GM12865 (cell line): ENCODE results near the gene RANBP3.

Source experiments
- DNase-seq: peaks from one replicate; pipeline ENCODE4 v3.0.0; 2010; ENCODE audit warnings: low read depth
- H3K4me3 ChIP-seq: 2 replicates; pipeline ENCODE4 v1.5.1; 2011; ENCODE audit warnings: mild to moderate bottlenecking, low read depth, low read length, control low read depth
- TF ChIP-seq, protein P1 (sequence below): IDR thresholded peaks from 2 replicates; pipeline ENCODE4 v1.5.1; 2011; ENCODE audit warnings: low read length, control low read depth, low read depth, inconsistent platforms; ENCODE audit not compliant: insufficient read depth; ENCODE audit errors: missing control alignments

Gene RANBP3

GRCh38 chr19:6014551-6015135, 36.7 kb upstream of the RANBP3 start:
- TF ChIP-seq, protein P1, sequence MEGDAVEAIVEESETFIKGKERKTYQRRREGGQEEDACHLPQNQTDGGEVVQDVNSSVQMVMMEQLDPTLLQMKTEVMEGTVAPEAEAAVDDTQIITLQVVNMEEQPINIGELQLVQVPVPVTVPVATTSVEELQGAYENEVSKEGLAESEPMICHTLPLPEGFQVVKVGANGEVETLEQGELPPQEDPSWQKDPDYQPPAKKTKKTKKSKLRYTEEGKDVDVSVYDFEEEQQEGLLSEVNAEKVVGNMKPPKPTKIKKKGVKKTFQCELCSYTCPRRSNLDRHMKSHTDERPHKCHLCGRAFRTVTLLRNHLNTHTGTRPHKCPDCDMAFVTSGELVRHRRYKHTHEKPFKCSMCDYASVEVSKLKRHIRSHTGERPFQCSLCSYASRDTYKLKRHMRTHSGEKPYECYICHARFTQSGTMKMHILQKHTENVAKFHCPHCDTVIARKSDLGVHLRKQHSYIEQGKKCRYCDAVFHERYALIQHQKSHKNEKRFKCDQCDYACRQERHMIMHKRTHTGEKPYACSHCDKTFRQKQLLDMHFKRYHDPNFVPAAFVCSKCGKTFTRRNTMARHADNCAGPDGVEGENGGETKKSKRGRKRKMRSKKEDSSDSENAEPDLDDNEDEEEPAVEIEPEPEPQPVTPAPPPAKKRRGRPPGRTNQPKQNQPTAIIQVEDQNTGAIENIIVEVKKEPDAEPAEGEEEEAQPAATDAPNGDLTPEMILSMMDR, result no peak
- no peak overlapping the region for H3K4me3 ChIP-seq
- DNase-seq, result no peak

GRCh38 chr19:6012426-6013170, 34.7 kb upstream of the RANBP3 start:
- H3K4me3 ChIP-seq, result no peak overlapping the region
- TF ChIP-seq, protein P1, result no peak
- DNase-seq, result no peak

- DNase-seq, result no peak
- TF ChIP-seq, protein P1, result no peak
- H3K4me3 ChIP-seq, result no peak overlapping the region
These were observed 33.9 kb upstream of the RANBP3 start for GRCh38 chr19:6011794-6012193.

DNA sequence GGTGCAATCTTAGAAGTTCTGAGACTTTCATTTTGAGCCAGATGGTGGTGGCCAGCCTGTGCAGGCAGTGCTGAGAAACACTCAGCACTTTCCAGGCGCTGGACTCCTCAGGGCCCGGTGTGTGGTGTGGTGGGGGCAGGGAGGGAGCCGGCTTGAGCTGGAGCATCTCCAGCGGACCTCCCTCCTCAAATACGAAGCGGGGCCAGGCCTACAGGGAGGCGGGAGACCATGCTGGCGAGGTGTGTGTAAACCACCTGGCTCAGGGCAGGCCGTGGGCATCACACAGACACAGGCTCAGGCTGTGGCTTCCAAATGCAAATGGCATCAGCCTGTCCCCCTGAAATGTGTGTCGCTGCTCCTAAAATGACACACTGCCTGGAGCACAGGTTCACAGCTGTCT, 33.3 kb upstream of the RANBP3 start:
- no peak overlapping the region for H3K4me3 ChIP-seq
- TF ChIP-seq, protein P1, result no peak
- DNase-seq, result no peak

- no peak for DNase-seq
- TF ChIP-seq, protein P1, result no peak
- no peak overlapping the region for H3K4me3 ChIP-seq
These were observed 32.2 kb upstream of the RANBP3 start for GRCh38 chr19:6010107-6010506.

DNA sequence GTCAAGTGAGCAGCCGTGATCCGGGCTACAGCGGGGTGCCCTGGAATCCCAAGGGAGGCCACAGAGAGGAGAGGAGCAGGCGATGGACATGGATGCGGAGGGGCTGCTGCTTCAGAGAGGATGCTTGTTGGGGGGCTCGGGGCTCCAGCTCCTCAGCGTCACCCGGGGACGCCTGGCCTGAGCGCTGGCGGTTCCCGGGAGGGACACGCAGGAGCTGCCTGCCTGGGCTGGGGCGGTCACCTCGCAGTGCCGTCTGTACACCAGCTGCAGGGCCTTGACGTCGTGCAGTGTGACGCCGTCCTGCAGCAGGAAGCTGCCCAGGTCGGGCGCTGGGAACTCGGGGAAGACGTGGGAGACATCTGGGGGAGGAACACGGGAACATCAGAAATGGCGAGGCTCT, 29.9 kb upstream of the RANBP3 start:
- no peak overlapping the region for H3K4me3 ChIP-seq
- DNase-seq, result no peak
- TF ChIP-seq, protein P1, result no peak
